Measurements from ENCODE around the gene NSFL1C.
"Not testable (repeated sequence)": the region's sequence is repeated elsewhere in the genome, so short reads cannot be mapped to it uniquely, and the experiment has no call there.

The NSFL1C gene

GRCh38 chr20:1422753-1423152 lies 43.9 kb downstream of the NSFL1C start:
- no peak for DNase-seq

GRCh38 chr20:1420066-1420465 lies 46.6 kb downstream of the NSFL1C start:
- no peak for DNase-seq

- DNase-seq: no peak
Observed at GRCh38 chr20:1418350-1418749, 48.3 kb downstream of the NSFL1C start.

GRCh38 chr20:1417790-1418189 lies 48.9 kb downstream of the NSFL1C start:
- no peak for DNase-seq

- DNase-seq: no peak
Observed at GRCh38 chr20:1417273-1417672, 49.4 kb downstream of the NSFL1C start.

- no peak for DNase-seq
Observed at GRCh38 chr20:1415667-1416468, 50.8 kb downstream of the NSFL1C start.

- no peak for DNase-seq
Observed at GRCh38 chr20:1414982-1415381, 51.7 kb downstream of the NSFL1C start.

GRCh38 chr20:1405801-1406200 lies 60.8 kb downstream of the NSFL1C start:
- no peak for DNase-seq

GRCh38 chr20:1403624-1404023 lies 63.0 kb downstream of the NSFL1C start:
- no peak for DNase-seq

GRCh38 chr20:1402149-1402548 lies 64.5 kb downstream of the NSFL1C start:
- DNase-seq: no peak

GRCh38 chr20:1401451-1401907 lies 65.2 kb downstream of the NSFL1C start:
- DNase-seq: no peak

- not testable (repeated sequence) for DNase-seq
Observed at GRCh38 chr20:1399678-1400366, 66.8 kb downstream of the NSFL1C start.

- not testable (repeated sequence) for DNase-seq
Observed at GRCh38 chr20:1398185-1398584, 68.5 kb downstream of the NSFL1C start.

GRCh38 chr20:1397710-1398109 lies 68.9 kb downstream of the NSFL1C start:
- DNase-seq: no peak

- no peak for DNase-seq
Observed at GRCh38 chr20:1396702-1397101, 69.9 kb downstream of the NSFL1C start.

GRCh38 chr20:1396264-1396663 lies 70.4 kb downstream of the NSFL1C start:
- DNase-seq: no peak

GRCh38 chr20:1394686-1395085 lies 72.0 kb downstream of the NSFL1C start:
- no peak for DNase-seq

- DNase-seq: no peak
Observed at GRCh38 chr20:1393507-1393882, 73.2 kb downstream of the NSFL1C start.

GRCh38 chr20:1392693-1393506 lies 73.7 kb downstream of the NSFL1C start, which contains the start of gene FKBP1A:
FKBP1A (minus strand) TSS chr20:1393054; CDS start chr20:1392998, 56 bp downstream.
- peak; percentile 69 to 91 (median 84) for DNase-seq

GRCh38 chr20:1392443-1392692 lies 74.3 kb downstream of the NSFL1C start:
- no peak for DNase-seq

Measured in activated CD4-positive, CD25-positive, alpha-beta regulatory T cell (primary cell).